GM12872 (cell line): ENCODE measurements around the gene ANTXRL.

ENCODE experiments used
- TF ChIP-seq, protein P1 (sequence below): IDR thresholded peaks from 3 replicates; pipeline ENCODE4 v1.5.1; 2011; ENCODE audit warnings: low read depth, mild to moderate bottlenecking, low read length, moderate library complexity; ENCODE audit not compliant: insufficient read depth

Gene ANTXRL

GRCh38 chr10:46254007-46254383 is 32.8 kb upstream of the ANTXRL start:
- TF ChIP-seq, protein P1, sequence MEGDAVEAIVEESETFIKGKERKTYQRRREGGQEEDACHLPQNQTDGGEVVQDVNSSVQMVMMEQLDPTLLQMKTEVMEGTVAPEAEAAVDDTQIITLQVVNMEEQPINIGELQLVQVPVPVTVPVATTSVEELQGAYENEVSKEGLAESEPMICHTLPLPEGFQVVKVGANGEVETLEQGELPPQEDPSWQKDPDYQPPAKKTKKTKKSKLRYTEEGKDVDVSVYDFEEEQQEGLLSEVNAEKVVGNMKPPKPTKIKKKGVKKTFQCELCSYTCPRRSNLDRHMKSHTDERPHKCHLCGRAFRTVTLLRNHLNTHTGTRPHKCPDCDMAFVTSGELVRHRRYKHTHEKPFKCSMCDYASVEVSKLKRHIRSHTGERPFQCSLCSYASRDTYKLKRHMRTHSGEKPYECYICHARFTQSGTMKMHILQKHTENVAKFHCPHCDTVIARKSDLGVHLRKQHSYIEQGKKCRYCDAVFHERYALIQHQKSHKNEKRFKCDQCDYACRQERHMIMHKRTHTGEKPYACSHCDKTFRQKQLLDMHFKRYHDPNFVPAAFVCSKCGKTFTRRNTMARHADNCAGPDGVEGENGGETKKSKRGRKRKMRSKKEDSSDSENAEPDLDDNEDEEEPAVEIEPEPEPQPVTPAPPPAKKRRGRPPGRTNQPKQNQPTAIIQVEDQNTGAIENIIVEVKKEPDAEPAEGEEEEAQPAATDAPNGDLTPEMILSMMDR: no peak

DNA sequence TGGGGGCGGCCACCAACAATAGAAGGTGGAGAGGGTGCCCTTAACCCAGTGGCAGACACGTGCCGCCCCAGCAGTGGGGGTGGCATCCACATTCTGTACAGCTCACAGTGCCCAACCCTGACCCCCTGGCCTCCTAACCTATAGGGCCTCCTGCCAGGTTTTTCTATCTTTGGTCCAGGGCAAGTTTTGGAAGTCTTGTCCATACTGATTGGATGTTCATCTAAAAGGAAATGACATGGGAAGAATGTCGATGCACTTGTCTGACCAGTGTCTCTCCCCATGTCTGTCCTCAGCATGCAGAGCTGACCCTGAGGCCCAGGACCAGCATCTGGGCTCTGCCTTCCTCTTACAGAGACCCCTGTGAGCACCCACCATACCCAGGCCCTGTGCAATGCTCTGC is 32.3 kb upstream of the ANTXRL start:
- TF ChIP-seq, protein P1: no peak

GRCh38 chr10:46255801-46256747 is 30.7 kb upstream of the ANTXRL start:
- TF ChIP-seq, protein P1: peak; percentile 62

DNA sequence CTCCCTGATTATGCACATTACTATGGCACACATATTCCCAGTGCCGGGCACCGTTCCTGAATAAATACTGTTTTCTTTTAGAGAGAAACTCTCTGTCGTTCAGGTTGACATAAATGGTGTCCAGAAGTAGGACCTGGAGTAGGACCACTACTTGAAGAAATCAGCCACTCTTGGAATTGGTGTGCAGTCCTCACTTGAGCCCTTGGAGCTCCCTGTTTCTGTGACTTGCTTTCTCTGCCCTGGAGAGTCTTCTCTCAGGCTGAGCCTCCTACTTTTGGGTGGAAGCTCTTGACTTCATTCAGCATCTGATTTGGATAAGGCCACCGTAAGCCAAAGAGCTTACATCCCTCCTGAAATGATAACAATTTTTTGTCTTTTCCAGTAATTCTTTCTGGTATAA is 29.7 kb upstream of the ANTXRL start:
- TF ChIP-seq, protein P1: no peak

DNA sequence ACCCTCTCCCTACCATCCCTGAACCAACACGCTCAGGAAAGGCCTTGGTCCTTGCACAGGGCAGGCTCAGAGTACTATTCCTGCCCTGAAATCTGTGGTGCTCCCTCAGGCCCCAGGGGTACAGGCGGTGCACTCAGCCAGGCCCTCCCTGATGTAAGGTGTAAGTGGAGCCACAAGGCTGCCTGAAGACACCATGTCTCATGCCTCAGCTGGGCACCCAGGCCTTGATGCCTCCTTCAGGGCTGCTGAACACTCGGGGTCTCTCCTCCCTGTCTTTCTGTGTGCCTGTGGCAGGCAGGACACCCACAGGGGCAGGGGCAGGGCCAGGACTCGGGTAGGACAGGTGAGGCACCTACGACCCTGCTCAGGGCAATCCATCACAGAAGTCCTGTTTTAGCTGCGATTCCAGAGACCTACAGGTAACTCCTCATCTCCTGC is 22.9 kb upstream of the ANTXRL start:
- TF ChIP-seq, protein P1: no peak

DNA sequence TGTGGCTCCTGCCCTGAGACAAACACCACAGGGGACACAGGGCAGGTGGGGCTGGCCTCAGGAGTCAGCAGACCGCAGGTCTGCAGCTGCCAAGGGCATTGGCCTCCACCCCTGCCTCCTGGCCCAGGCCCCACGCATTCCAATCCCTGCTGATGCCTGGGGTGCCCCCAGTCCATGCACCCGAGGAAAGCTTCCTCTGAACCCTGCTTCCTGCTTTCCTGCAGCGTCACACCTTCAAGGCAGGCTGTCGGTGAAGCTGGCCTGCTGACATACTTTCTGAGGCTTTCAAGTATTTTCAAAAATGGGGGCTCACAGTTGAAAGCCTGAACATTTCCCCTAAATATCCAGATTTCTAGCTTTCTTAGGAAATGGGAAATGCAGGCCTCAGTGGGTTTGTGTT is 22.5 kb upstream of the ANTXRL start:
- TF ChIP-seq, protein P1: no peak

GRCh38 chr10:46264737-46265368 is 21.9 kb upstream of the ANTXRL start:
- TF ChIP-seq, protein P1: no peak
